ENCODE measurements around the gene CST8.

DNA sequence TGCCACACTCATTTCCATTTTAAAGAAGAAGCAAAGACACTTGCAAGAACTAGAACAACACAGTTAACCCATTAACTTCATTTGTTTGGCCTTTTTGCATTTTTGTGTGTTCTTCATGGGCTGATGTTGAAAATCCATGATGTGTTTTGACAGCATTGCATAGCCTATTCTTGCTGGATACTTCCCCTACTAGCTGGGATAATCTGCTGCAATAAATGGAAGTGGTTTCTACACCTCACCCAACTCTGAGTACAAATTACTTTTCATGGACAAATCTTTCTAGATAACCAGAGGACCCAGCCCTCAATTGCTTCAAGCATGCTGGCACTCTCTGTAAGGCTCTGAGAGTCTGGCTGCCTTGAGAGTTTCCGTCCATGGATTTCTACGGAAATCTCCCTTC is 50.9 kb downstream of the CST8 start:
- TF ChIP-seq, protein P1, sequence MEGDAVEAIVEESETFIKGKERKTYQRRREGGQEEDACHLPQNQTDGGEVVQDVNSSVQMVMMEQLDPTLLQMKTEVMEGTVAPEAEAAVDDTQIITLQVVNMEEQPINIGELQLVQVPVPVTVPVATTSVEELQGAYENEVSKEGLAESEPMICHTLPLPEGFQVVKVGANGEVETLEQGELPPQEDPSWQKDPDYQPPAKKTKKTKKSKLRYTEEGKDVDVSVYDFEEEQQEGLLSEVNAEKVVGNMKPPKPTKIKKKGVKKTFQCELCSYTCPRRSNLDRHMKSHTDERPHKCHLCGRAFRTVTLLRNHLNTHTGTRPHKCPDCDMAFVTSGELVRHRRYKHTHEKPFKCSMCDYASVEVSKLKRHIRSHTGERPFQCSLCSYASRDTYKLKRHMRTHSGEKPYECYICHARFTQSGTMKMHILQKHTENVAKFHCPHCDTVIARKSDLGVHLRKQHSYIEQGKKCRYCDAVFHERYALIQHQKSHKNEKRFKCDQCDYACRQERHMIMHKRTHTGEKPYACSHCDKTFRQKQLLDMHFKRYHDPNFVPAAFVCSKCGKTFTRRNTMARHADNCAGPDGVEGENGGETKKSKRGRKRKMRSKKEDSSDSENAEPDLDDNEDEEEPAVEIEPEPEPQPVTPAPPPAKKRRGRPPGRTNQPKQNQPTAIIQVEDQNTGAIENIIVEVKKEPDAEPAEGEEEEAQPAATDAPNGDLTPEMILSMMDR (conservative IDR thresholded peaks at IDR 0.05; ENCODE audit: low read length): no peak
- TF ChIP-seq EZH2phosphoT487 (IDR thresholded peaks at IDR 0.05; ENCODE audit: borderline replicate concordance, low read depth, low read length): no peak
